Gastrocnemius medialis (tissue), 4 donors: ENCODE measurements around the gene SNX22.

Experiments used
- POLR2A ChIP-seq, 2 donors: fragments of 450-650 bp; IDR thresholded peaks; one replicate each; pipeline ENCODE4 v1.6.1; 2017; ENCODE audit warnings: antibody characterized with exemption in 2 of 2, mild to moderate bottlenecking in 2 of 2, moderate library complexity in 2 of 2
- TF ChIP-seq, protein P1 (sequence below), 5 experiments: fragments of 450-650 bp in 3 of 5; fragments of 200-600 bp in 2 of 5; sonication (generic) in 2 of 5; IDR thresholded peaks in 4 of 5; conservative IDR thresholded peaks in 1 of 5; 1 replicate in 4 of 5; 2 replicates in 1 of 5; pipeline ENCODE4 v1.5.1; 2016 to 2019; ENCODE audit warnings: antibody characterized with exemption in 5 of 5, mild to moderate bottlenecking in 3 of 5, moderate library complexity in 3 of 5

DNA sequence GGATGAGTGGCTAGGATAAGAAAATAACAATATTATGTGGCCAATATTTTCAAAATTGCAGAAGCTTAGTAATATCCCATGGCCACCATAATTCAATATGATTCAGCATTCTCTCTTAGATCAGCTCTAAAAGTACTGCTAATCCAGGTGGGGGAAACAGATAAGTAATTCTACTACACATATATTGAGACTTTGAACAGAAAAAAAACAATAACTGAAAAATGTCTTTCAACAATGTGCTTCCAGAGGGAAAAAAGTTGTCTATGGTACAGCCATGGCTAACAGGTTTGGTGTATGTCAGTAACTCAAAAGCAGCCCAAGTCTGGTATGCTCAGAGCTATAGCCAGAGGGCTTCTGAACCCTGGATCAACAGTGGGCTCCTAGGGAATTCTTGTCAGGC, 53.7 kb downstream of the SNX22 start:
- TF ChIP-seq POLR2A (IDR thresholded peaks at IDR 0.05) = no peak
- TF ChIP-seq, protein P1, sequence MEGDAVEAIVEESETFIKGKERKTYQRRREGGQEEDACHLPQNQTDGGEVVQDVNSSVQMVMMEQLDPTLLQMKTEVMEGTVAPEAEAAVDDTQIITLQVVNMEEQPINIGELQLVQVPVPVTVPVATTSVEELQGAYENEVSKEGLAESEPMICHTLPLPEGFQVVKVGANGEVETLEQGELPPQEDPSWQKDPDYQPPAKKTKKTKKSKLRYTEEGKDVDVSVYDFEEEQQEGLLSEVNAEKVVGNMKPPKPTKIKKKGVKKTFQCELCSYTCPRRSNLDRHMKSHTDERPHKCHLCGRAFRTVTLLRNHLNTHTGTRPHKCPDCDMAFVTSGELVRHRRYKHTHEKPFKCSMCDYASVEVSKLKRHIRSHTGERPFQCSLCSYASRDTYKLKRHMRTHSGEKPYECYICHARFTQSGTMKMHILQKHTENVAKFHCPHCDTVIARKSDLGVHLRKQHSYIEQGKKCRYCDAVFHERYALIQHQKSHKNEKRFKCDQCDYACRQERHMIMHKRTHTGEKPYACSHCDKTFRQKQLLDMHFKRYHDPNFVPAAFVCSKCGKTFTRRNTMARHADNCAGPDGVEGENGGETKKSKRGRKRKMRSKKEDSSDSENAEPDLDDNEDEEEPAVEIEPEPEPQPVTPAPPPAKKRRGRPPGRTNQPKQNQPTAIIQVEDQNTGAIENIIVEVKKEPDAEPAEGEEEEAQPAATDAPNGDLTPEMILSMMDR (IDR thresholded peaks at IDR 0.05 in 4 of 5, conservative IDR thresholded peaks at IDR 0.05 in 1 of 5) = no peak
